ENCODE results near the gene MAP1B. TPM values are rescaled to one million over a fixed set of nuclear protein-coding genes. Genes with fewer than 3 reads are reported as not detected.

Gene MAP1B
- total RNA-seq, 1 donor from 2014 or later = 2,530 TPM

- no peak for DNase-seq
- no peak overlapping the region for H3K4me3 Mint-ChIP-seq (ENCODE audit: unreplicated experiment)
- H3K27me3 Mint-ChIP-seq (ENCODE audit: unreplicated experiment) = peaks cover 26% of the 10 kb centered on the region
- H3K4me1 Mint-ChIP-seq (ENCODE audit: low read depth, unreplicated experiment) = peaks cover 33% of the 10 kb centered on the region
- peaks cover 47% of the 10 kb centered on the region for H3K9me3 Mint-ChIP-seq (ENCODE audit: unreplicated experiment)
- H3K27ac Mint-ChIP-seq (ENCODE audit: unreplicated experiment) = peak overlapping the region; percentile 78
- peaks cover 4% of the 10 kb centered on the region for H3K36me3 Mint-ChIP-seq (ENCODE audit: unreplicated experiment)
- no peak for TF ChIP-seq CTCF (IDR thresholded peaks at IDR 0.05; ENCODE audit: partially characterized antibody, unreplicated experiment)
Measured at GRCh38 chr5:72210888-72211678, 103.8 kb downstream of the MAP1B start.

GRCh38 chr5:72212171-72212570 lies 104.9 kb downstream of the MAP1B start:
- Mint-ChIP-seq H3K36me3 (ENCODE audit: unreplicated experiment) (peaks cover 4% of the 10 kb centered on the region), H3K4me3 (ENCODE audit: unreplicated experiment) (no peak overlapping the region)
- no peak for DNase-seq

GRCh38 chr5:72213482-72213881 lies 106.2 kb downstream of the MAP1B start:
- DNase-seq = no peak
- Mint-ChIP-seq H3K27me3 (ENCODE audit: unreplicated experiment) (peaks cover 19% of the 10 kb centered on the region), H3K4me3 (ENCODE audit: unreplicated experiment) (no peak overlapping the region), H3K27ac (ENCODE audit: unreplicated experiment) (peak overlapping the region; percentile 78), H3K9me3 (ENCODE audit: unreplicated experiment) (peaks cover 37% of the 10 kb centered on the region), H3K36me3 (ENCODE audit: unreplicated experiment) (peaks cover 9% of the 10 kb centered on the region), H3K4me1 (ENCODE audit: low read depth, unreplicated experiment) (peaks cover 27% of the 10 kb centered on the region)
- no peak for TF ChIP-seq CTCF (IDR thresholded peaks at IDR 0.05; ENCODE audit: partially characterized antibody, unreplicated experiment)

More at GRCh38 chr5:72212171-72212570, 104.9 kb downstream of the MAP1B start:
- Mint-ChIP-seq H3K27ac (ENCODE audit: unreplicated experiment) (peak overlapping the region; percentile 45), H3K27me3 (ENCODE audit: unreplicated experiment) (peaks cover 19% of the 10 kb centered on the region), H3K9me3 (ENCODE audit: unreplicated experiment) (peaks cover 45% of the 10 kb centered on the region), H3K4me1 (ENCODE audit: low read depth, unreplicated experiment) (peaks cover 31% of the 10 kb centered on the region)
- no peak for TF ChIP-seq CTCF (IDR thresholded peaks at IDR 0.05; ENCODE audit: partially characterized antibody, unreplicated experiment)

- DNase-seq = no peak
- no peak for TF ChIP-seq CTCF (IDR thresholded peaks at IDR 0.05; ENCODE audit: partially characterized antibody, unreplicated experiment)
- Mint-ChIP-seq H3K4me1 (ENCODE audit: low read depth, unreplicated experiment) (peaks cover 20% of the 10 kb centered on the region), H3K4me3 (ENCODE audit: unreplicated experiment) (no peak overlapping the region), H3K9me3 (ENCODE audit: unreplicated experiment) (peaks cover 32% of the 10 kb centered on the region), H3K27ac (ENCODE audit: unreplicated experiment) (no peak overlapping the region), H3K36me3 (ENCODE audit: unreplicated experiment) (peaks cover 9% of the 10 kb centered on the region), H3K27me3 (ENCODE audit: unreplicated experiment) (peaks cover 19% of the 10 kb centered on the region)
Measured at GRCh38 chr5:72214168-72214567, 106.9 kb downstream of the MAP1B start.

- H3K4me3 Mint-ChIP-seq (ENCODE audit: unreplicated experiment) = no peak overlapping the region
- no peak for TF ChIP-seq CTCF (IDR thresholded peaks at IDR 0.05; ENCODE audit: partially characterized antibody, unreplicated experiment)
- H3K4me1 Mint-ChIP-seq (ENCODE audit: low read depth, unreplicated experiment) = peaks cover 8% of the 10 kb centered on the region
- no peak overlapping the region for H3K27ac Mint-ChIP-seq (ENCODE audit: unreplicated experiment)
- H3K36me3 Mint-ChIP-seq (ENCODE audit: unreplicated experiment) = peaks cover 9% of the 10 kb centered on the region
- DNase-seq = no peak
- H3K27me3 Mint-ChIP-seq (ENCODE audit: unreplicated experiment) = peaks cover 3% of the 10 kb centered on the region
- H3K9me3 Mint-ChIP-seq (ENCODE audit: unreplicated experiment) = peaks cover 13% of the 10 kb centered on the region
Measured at GRCh38 chr5:72216756-72217155, 109.5 kb downstream of the MAP1B start.
